ENCODE results near the gene C15orf61.
A peak's percentile ranks its signal among the peaks of the same experiment; 100 is the strongest.

The C15orf61 gene

GRCh38 chr15:67521029-67521782 is at the start of gene C15orf61:
Gene C15orf61 (plus strand): TSS chr15:67521131. CDS start chr15:67521249, 118 bp downstream.
- H4K20me1 ChIP-seq = peaks cover 0 to 37% (median 0%) of the 10 kb centered on the region in 11 experiments; a peak in 9 of 22 replicates
- H3K4me2 ChIP-seq = peak within 1 kb of the TSS; percentile 72 to 98 (median 90)
- H3K27ac ChIP-seq = peak within 1 kb of the TSS; percentile 78 to 99 (median 97)
- H3K4me1 ChIP-seq = peaks cover 17 to 36% (median 26%) of the 10 kb centered on the region in 10 experiments
- TF ChIP-seq Cebpa-rat (IDR thresholded peaks at IDR 0.05) = no peak
- peaks cover 0 to 25% (median 8%) of the 10 kb centered on the region in 11 experiments; a peak in 10 of 22 replicates for H3K36me3 ChIP-seq
- no peaks in the 10 kb centered on the region for H3K27me3 ChIP-seq
- peak within 1 kb of the TSS; percentile 85 to 98 (median 96) for H3K9ac ChIP-seq
- no peaks in the 10 kb centered on the region for H3K9me3 ChIP-seq (replicated peaks in 1 of 11)
- peak within 1 kb of the TSS; percentile 75 to 88 (median 80) for H3K4me3 ChIP-seq

- no peak overlapping the region for H3K27ac ChIP-seq
- no peak overlapping the region for H3K4me3 ChIP-seq
- H3K27me3 ChIP-seq = no peaks in the 10 kb centered on the region
- H3K4me2 ChIP-seq = no peak overlapping the region
- TF ChIP-seq Cebpa-rat (IDR thresholded peaks at IDR 0.05) = no peak
- no peaks in the 10 kb centered on the region for H3K9me3 ChIP-seq (replicated peaks in 1 of 11)
- H4K20me1 ChIP-seq = no peaks in the 10 kb centered on the region
- no peaks in the 10 kb centered on the region for H3K4me1 ChIP-seq
- H3K9ac ChIP-seq = no peak overlapping the region
- H3K36me3 ChIP-seq = peaks cover 0 to 3% (median 0%) of the 10 kb centered on the region in 11 experiments; a peak in 1 of 22 replicates
Measured at GRCh38 chr15:67472957-67473356, 48.0 kb upstream of the C15orf61 start.

- Histone ChIP-seq H3K9ac (no peak overlapping the region), H3K4me1 (no peaks in the 10 kb centered on the region), H3K4me2 (no peak overlapping the region), H4K20me1 (no peaks in the 10 kb centered on the region), H3K36me3 (peaks cover 0 to 3% (median 0%) of the 10 kb centered on the region in 11 experiments; a peak in 1 of 22 replicates), H3K9me3 (replicated peaks in 1 of 11) (no peaks in the 10 kb centered on the region), H3K27ac (no peak overlapping the region), H3K4me3 (no peak overlapping the region), H3K27me3 (no peaks in the 10 kb centered on the region)
- no peak for TF ChIP-seq Cebpa-rat (IDR thresholded peaks at IDR 0.05)
Measured at GRCh38 chr15:67474405-67475110, 46.4 kb upstream of the C15orf61 start.

GRCh38 chr15:67479781-67480505 is 41.0 kb upstream of the C15orf61 start:
- Histone ChIP-seq H3K9ac (no peak overlapping the region), H3K27ac (no peak overlapping the region), H3K9me3 (replicated peaks in 1 of 11) (peaks cover 0 to 4% (median 0%) of the 10 kb centered on the region in 11 experiments; a peak in 1 of 22 replicates), H3K4me2 (no peak overlapping the region), H4K20me1 (no peaks in the 10 kb centered on the region), H3K27me3 (no peaks in the 10 kb centered on the region), H3K36me3 (no peaks in the 10 kb centered on the region), H3K4me1 (no peaks in the 10 kb centered on the region), H3K4me3 (no peak overlapping the region)
- no peak for TF ChIP-seq Cebpa-rat (IDR thresholded peaks at IDR 0.05)

GRCh38 chr15:67480741-67481140 is 40.2 kb upstream of the C15orf61 start:
- H3K4me1 ChIP-seq = no peaks in the 10 kb centered on the region
- no peaks in the 10 kb centered on the region for H3K36me3 ChIP-seq
- H3K9me3 ChIP-seq (replicated peaks in 1 of 11) = peaks cover 0 to 4% (median 0%) of the 10 kb centered on the region in 11 experiments; a peak in 2 of 22 replicates
- H3K4me2 ChIP-seq = no peak overlapping the region
- H3K27me3 ChIP-seq = no peaks in the 10 kb centered on the region
- no peaks in the 10 kb centered on the region for H4K20me1 ChIP-seq
- H3K4me3 ChIP-seq = no peak overlapping the region
- no peak for TF ChIP-seq Cebpa-rat (IDR thresholded peaks at IDR 0.05)
- H3K9ac ChIP-seq = no peak overlapping the region
- H3K27ac ChIP-seq = no peak overlapping the region

- Histone ChIP-seq H3K4me3 (no peak overlapping the region), H3K27ac (no peak overlapping the region), H3K4me1 (no peaks in the 10 kb centered on the region), H3K9ac (no peak overlapping the region), H3K4me2 (no peak overlapping the region), H3K36me3 (no peaks in the 10 kb centered on the region), H3K27me3 (no peaks in the 10 kb centered on the region), H3K9me3 (replicated peaks in 1 of 11) (peaks cover 0 to 4% (median 0%) of the 10 kb centered on the region in 11 experiments; a peak in 2 of 22 replicates), H4K20me1 (no peaks in the 10 kb centered on the region)
- no peak for TF ChIP-seq Cebpa-rat (IDR thresholded peaks at IDR 0.05)
Measured at GRCh38 chr15:67481680-67482079, 39.3 kb upstream of the C15orf61 start.

- Histone ChIP-seq H3K4me1 (no peaks in the 10 kb centered on the region), H3K27ac (no peak overlapping the region), H3K4me2 (no peak overlapping the region), H4K20me1 (no peaks in the 10 kb centered on the region), H3K4me3 (no peak overlapping the region), H3K36me3 (no peaks in the 10 kb centered on the region), H3K9ac (no peak overlapping the region), H3K27me3 (no peaks in the 10 kb centered on the region), H3K9me3 (replicated peaks in 1 of 11) (no peaks in the 10 kb centered on the region)
- no peak for TF ChIP-seq Cebpa-rat (IDR thresholded peaks at IDR 0.05)
Measured at GRCh38 chr15:67495585-67495984, 25.3 kb upstream of the C15orf61 start.

GRCh38 chr15:67501177-67501835 is 19.6 kb upstream of the C15orf61 start:
- Histone ChIP-seq H3K4me2 (no peak overlapping the region), H3K27me3 (no peaks in the 10 kb centered on the region)

More at GRCh38 chr15:67501177-67501835, 19.6 kb upstream of the C15orf61 start:
- Histone ChIP-seq H3K27ac (no peak overlapping the region), H3K4me1 (peaks cover 3 to 22% (median 6%) of the 10 kb centered on the region in 10 experiments; a peak in 16 of 20 replicates), H3K9me3 (replicated peaks in 1 of 11) (no peaks in the 10 kb centered on the region), H4K20me1 (no peaks in the 10 kb centered on the region), H3K9ac (no peak overlapping the region), H3K4me3 (no peak overlapping the region), H3K36me3 (no peaks in the 10 kb centered on the region)
- no peak for TF ChIP-seq Cebpa-rat (IDR thresholded peaks at IDR 0.05)
